Type B pancreatic cell (in vitro differentiated cells): Measurements from ENCODE around the gene CCDC187. TPM values are rescaled to one million over a fixed set of nuclear protein-coding genes. Genes with fewer than 3 reads are reported as not detected.

ENCODE experiments used
- DNase-seq: peaks from one replicate; pipeline ENCODE4 v3.0.0; 2021; ENCODE audit warnings: mixed read lengths; ENCODE audit not compliant: unreplicated experiment; ENCODE audit errors: extremely low spot score
- H3K27ac Mint-ChIP-seq: 2 replicates; pipeline ENCODE4 v1.8.0; 2021; ENCODE audit warnings: mild to moderate bottlenecking, mixed read lengths
- H3K27me3 Mint-ChIP-seq: 2 replicates; pipeline ENCODE4 v1.8.0; 2021; ENCODE audit warnings: mixed read lengths
- H3K36me3 Mint-ChIP-seq: 2 replicates; pipeline ENCODE4 v1.8.0; 2021; ENCODE audit warnings: mixed read lengths
- H3K4me1 Mint-ChIP-seq: one replicate; pipeline ENCODE4 v1.8.0; 2021; ENCODE audit warnings: mixed read lengths; ENCODE audit not compliant: unreplicated experiment
- H3K4me3 Mint-ChIP-seq: 2 replicates; pipeline ENCODE4 v1.8.0; 2021; ENCODE audit warnings: mild to moderate bottlenecking, mixed read lengths
- H3K9me3 Mint-ChIP-seq: 2 replicates; pipeline ENCODE4 v1.8.0; 2021; ENCODE audit warnings: mixed read lengths
- total RNA-seq: library from RNA; stranded (reverse); gene quantifications from 2 replicates; pipeline ENCODE4 v1.2.1, GENCODE V29; 2021; ENCODE audit warnings: low replicate concordance
- TF ChIP-seq, protein P1 (sequence below): fragments of 200-600 bp; sonication (generic); conservative IDR thresholded peaks from 2 replicates; pipeline ENCODE4 v1.5.0; 2021; ENCODE audit warnings: antibody characterized with exemption, mild to moderate bottlenecking

Gene CCDC187
- total RNA-seq, 1 donor from 2014 or later = 0.70 TPM

DNA sequence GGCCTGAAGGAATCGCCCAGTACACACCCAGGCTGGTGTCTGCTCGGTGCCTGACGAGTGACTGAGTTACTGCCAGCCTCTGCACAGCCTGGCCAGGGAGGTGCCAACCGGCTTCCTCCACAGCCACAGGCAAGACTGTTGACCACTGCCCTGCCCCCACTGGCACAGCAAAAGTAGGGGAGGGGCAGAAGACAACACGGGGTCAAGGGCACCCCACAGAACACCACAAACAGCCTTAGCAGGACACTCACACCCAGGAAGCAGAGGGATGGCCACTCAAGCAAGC, 98.2 kb downstream of the CCDC187 start:
- no peaks in the 10 kb centered on the region for H3K36me3 Mint-ChIP-seq
- TF ChIP-seq, protein P1, sequence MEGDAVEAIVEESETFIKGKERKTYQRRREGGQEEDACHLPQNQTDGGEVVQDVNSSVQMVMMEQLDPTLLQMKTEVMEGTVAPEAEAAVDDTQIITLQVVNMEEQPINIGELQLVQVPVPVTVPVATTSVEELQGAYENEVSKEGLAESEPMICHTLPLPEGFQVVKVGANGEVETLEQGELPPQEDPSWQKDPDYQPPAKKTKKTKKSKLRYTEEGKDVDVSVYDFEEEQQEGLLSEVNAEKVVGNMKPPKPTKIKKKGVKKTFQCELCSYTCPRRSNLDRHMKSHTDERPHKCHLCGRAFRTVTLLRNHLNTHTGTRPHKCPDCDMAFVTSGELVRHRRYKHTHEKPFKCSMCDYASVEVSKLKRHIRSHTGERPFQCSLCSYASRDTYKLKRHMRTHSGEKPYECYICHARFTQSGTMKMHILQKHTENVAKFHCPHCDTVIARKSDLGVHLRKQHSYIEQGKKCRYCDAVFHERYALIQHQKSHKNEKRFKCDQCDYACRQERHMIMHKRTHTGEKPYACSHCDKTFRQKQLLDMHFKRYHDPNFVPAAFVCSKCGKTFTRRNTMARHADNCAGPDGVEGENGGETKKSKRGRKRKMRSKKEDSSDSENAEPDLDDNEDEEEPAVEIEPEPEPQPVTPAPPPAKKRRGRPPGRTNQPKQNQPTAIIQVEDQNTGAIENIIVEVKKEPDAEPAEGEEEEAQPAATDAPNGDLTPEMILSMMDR = no peak
- no peaks in the 10 kb centered on the region for H3K4me1 Mint-ChIP-seq
- H3K27ac Mint-ChIP-seq = no peak overlapping the region
- no peaks in the 10 kb centered on the region for H3K9me3 Mint-ChIP-seq
- no peak overlapping the region for H3K4me3 Mint-ChIP-seq
- peaks cover 36% of the 10 kb centered on the region for H3K27me3 Mint-ChIP-seq
- no peak for DNase-seq

DNA sequence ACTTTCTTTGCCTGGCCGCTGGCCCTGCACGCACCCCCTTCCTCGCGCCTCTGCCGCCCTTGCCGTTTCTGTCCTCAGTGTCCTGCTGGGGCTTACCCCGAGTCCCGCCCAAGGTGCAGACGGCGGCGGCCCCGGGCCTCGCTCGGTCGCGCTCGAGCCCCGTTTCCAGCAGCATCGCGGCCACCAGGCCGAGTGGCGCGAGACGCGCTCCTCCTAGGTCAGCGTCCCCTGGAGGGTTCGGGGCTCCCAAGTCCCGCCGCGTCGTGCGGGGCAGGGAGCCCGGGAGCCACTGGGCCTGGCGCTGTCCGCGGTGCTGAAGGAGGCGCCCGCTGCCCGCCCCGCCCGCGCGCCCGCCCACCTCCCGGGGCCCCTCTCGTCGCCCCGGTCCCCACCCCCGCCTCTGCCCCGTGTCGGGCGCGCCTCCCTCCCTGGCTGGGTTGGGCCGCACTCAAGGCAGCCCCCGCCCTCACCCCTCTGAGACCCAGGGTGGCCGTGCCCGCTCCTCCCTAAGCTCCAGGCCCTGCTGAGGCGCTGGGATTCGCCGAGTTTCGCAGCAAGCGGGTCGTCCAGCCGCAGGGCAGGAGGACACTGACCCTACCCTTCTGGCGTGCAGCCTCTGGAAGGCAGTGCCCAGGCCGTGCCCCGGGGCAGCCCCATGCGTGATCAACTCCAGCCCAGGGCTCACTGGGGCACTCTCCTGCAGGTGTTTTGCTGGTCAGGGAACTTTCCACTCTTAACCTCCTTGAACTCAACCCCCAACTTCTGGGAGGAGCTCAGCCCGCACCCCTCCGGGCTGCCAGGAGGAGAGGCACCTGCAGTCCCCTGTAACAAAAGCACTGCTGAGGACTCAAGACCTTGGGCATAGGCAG, 98.8 kb downstream of the CCDC187 start, which contains the start of gene LHX3:
Gene LHX3, minus strand, starts transcription at position 291 of the 869 bp plus-strand sequence. Its CDS starts 116 bp downstream, at position 175.
- TF ChIP-seq, protein P1 = no peak
- no peaks in the 10 kb centered on the region for H3K4me1 Mint-ChIP-seq
- H3K4me3 Mint-ChIP-seq = no peak within 1 kb of the TSS
- H3K27ac Mint-ChIP-seq = no peak within 1 kb of the TSS
- DNase-seq = no peak
- peaks cover 42% of the 10 kb centered on the region for H3K27me3 Mint-ChIP-seq
- no peaks in the 10 kb centered on the region for H3K36me3 Mint-ChIP-seq
- H3K9me3 Mint-ChIP-seq = no peaks in the 10 kb centered on the region

DNA sequence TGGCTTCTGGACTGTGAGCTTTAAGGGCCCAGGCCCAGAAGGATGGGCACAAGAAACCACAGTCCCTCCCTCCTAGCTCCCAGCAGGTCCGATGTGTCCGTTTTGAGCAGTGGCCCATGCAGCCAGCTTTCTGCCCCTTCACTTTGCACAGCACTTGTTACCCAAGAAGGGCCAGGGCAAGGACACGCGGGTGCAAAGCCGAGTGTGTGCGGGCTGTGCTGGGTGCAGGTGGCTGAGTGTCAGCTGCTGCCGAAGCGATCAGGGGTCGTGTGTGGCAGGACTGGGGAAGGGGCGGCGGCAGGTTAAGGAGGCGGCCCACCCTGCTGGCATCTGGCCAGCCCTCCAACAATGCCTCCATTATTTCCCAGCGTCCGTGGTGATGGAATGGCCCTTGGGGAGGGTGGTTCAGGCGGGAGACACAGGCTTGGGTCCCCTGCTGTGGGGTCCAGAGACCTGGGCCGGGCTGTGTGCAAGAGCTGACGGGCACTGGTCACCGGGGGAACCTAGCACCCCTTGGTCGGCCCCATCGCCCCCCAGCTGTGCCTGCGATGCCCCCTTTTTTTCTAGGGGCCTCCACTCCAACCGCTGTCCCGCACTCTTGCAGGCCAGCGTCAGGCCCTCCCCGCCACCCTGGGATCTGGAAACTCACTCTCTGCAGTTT, 99.6 kb downstream of the CCDC187 start:
- Mint-ChIP-seq H3K9me3 (no peaks in the 10 kb centered on the region), H3K4me1 (no peaks in the 10 kb centered on the region), H3K27me3 (peaks cover 47% of the 10 kb centered on the region), H3K27ac (no peak overlapping the region), H3K4me3 (no peak overlapping the region), H3K36me3 (no peaks in the 10 kb centered on the region)
- TF ChIP-seq, protein P1 = no peak
- DNase-seq = no peak

DNA sequence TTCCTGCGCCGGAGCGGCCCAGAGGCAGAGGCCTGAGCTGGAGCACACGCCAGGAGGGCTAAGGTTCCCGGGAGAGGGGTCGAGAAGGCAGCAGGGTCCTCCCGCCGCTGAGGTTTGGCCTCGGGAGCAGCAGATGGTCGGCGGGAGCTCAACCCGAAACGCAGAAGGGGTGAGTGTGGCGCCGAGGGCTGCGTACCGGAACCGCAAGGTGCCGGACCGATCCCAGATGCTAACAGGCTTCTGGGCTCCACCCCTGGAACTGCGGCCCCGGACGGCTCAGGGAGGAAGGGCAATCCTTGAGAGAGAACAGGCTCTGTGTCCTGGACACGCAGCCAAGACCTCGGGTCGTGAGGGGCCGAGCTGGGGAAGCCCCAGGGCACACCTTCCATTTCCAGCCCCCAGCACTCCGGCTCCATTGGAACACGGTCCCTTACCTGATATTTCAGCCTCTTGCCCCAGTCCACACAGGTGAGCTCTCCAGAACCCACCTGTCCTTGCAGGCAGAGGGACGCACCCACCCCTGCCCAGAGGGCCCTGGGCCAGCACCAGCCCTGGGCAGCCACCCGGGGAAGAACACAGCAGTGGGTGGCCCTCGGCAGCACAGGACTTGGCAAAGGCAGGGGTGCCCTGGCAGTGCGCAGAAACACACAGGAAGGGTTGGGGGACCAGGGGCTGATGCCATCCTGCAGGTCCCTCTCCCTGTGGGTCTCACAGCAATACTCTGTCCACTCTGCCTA, 100.3 kb downstream of the CCDC187 start:
- DNase-seq = no peak
- no peaks in the 10 kb centered on the region for H3K36me3 Mint-ChIP-seq
- H3K27ac Mint-ChIP-seq = no peak overlapping the region
- H3K4me3 Mint-ChIP-seq = no peak overlapping the region
- TF ChIP-seq, protein P1 = no peak
- H3K9me3 Mint-ChIP-seq = no peaks in the 10 kb centered on the region
- H3K4me1 Mint-ChIP-seq = no peaks in the 10 kb centered on the region
- peaks cover 48% of the 10 kb centered on the region for H3K27me3 Mint-ChIP-seq

GRCh38 chr9:136202454-136203407, 101.2 kb downstream of the CCDC187 start:
- DNase-seq = no peak
- Mint-ChIP-seq H3K27ac (no peak overlapping the region), H3K4me3 (no peak overlapping the region), H3K4me1 (no peaks in the 10 kb centered on the region), H3K36me3 (no peaks in the 10 kb centered on the region), H3K9me3 (no peaks in the 10 kb centered on the region), H3K27me3 (peaks cover 57% of the 10 kb centered on the region)
- TF ChIP-seq, protein P1 = no peak
